Activated naive CD8-positive, alpha-beta T cell treated with anti-CD3 and anti-CD28 coated beads for 36 hours (primary cell): ENCODE results near the gene KLHDC7B. TPM values are rescaled to one million over a fixed set of nuclear protein-coding genes. Genes with fewer than 3 reads are reported as not detected.

Experiments used
- DNase-seq: peaks from one replicate; pipeline ENCODE4 v3.0.0; 2021
- H3K27ac Mint-ChIP-seq: one replicate; pipeline ENCODE4 v1.8.0; 2022; ENCODE audit warnings: mild to moderate bottlenecking, moderate library complexity, mixed read lengths
- H3K27me3 Mint-ChIP-seq: one replicate; pipeline ENCODE4 v1.8.0; 2022; ENCODE audit warnings: mild to moderate bottlenecking, mixed read lengths
- H3K36me3 Mint-ChIP-seq: one replicate; pipeline ENCODE4 v1.8.0; 2021; ENCODE audit warnings: mild to moderate bottlenecking, mixed read lengths
- H3K4me1 Mint-ChIP-seq: one replicate; pipeline ENCODE4 v1.8.0; 2021; ENCODE audit warnings: mixed read lengths
- H3K4me3 Mint-ChIP-seq: one replicate; pipeline ENCODE4 v1.8.0; 2022; ENCODE audit warnings: mild to moderate bottlenecking, moderate library complexity, mixed read lengths
- H3K9me3 Mint-ChIP-seq: one replicate; pipeline ENCODE4 v1.8.0; 2022; ENCODE audit warnings: mixed read lengths
- total RNA-seq, 2 experiments: library from RNA; stranded (reverse); gene quantifications; one replicate each; pipeline ENCODE4 v1.2.3, GENCODE V29; 2021

The KLHDC7B gene
- total RNA-seq, 2 experiments from 2014 or later: 15.1 to 15.9 TPM

GRCh38 chr22:50597097-50597496 lies 51.4 kb downstream of the KLHDC7B start:
- Mint-ChIP-seq H3K27ac (no peak overlapping the region), H3K9me3 (no peaks in the 10 kb centered on the region), H3K36me3 (no peaks in the 10 kb centered on the region), H3K4me3 (no peak overlapping the region), H3K27me3 (peaks cover 23% of the 10 kb centered on the region), H3K4me1 (peaks cover 7% of the 10 kb centered on the region)
- DNase-seq: no peak

GRCh38 chr22:50599816-50600455 lies 54.2 kb downstream of the KLHDC7B start:
- H3K9me3 Mint-ChIP-seq: no peaks in the 10 kb centered on the region
- H3K4me1 Mint-ChIP-seq: peaks cover 7% of the 10 kb centered on the region
- H3K27me3 Mint-ChIP-seq: peaks cover 40% of the 10 kb centered on the region
- H3K4me3 Mint-ChIP-seq: peak overlapping the region; percentile 29
- H3K36me3 Mint-ChIP-seq: no peaks in the 10 kb centered on the region
- H3K27ac Mint-ChIP-seq: no peak overlapping the region
- DNase-seq: peak; percentile 73

- peaks cover 46% of the 10 kb centered on the region for H3K27me3 Mint-ChIP-seq
- peaks cover 7% of the 10 kb centered on the region for H3K4me1 Mint-ChIP-seq
- H3K9me3 Mint-ChIP-seq: no peaks in the 10 kb centered on the region
- DNase-seq: no peak
- peak within 1 kb of the TSS; percentile 29 for H3K4me3 Mint-ChIP-seq
- no peaks in the 10 kb centered on the region for H3K36me3 Mint-ChIP-seq
- no peak within 1 kb of the TSS for H3K27ac Mint-ChIP-seq
Measured at GRCh38 chr22:50600538-50600937, 54.8 kb downstream of the KLHDC7B start, which contains the start of gene MAPK8IP2. Gene MAPK8IP2 (plus strand): TSS chr22:50600793. CDS start chr22:50600819, 26 bp downstream.

Other genes starting within 250 kb of the KLHDC7B start
- 10 to 100 TPM; 16.1 to 16.8 TPM for gene PLXNB2, start 238.3 kb upstream of the KLHDC7B start, total RNA-seq
- gene DENND6B, start 218.9 kb upstream of the KLHDC7B start, total RNA-seq: 1 to 10 TPM; 4.2 to 4.7 TPM
- 10 to 100 TPM; 38.3 to 41.2 TPM for gene PPP6R2, start 202.6 kb upstream of the KLHDC7B start, total RNA-seq
- 100 to 1,000 TPM; 101 to 102 TPM for gene SBF1, start 70.9 kb upstream of the KLHDC7B start, total RNA-seq
- gene ADM2, start 64.4 kb upstream of the KLHDC7B start, total RNA-seq: 1 to 10 TPM; 6.7 to 7.5 TPM
- gene MIOX, start 59.0 kb upstream of the KLHDC7B start, total RNA-seq: under 1 TPM in 1 of 2 experiments, not detected in 1; 0.29 TPM
- gene LMF2, start 38.2 kb upstream of the KLHDC7B start, total RNA-seq: 10 to 100 TPM; 59.3 to 62.6 TPM
- gene NCAPH2, start 37.7 kb upstream of the KLHDC7B start, total RNA-seq: 100 to 1,000 TPM; 143 to 152 TPM
- gene SCO2, start 20.3 kb upstream of the KLHDC7B start, total RNA-seq: 1 to 10 TPM; 5.0 to 6.0 TPM
- 10 to 100 TPM; 75.7 to 76.8 TPM for gene TYMP, start 15.9 kb upstream of the KLHDC7B start, total RNA-seq
- 1 to 10 TPM; 1.3 to 1.9 TPM for gene SYCE3, start 17.0 kb downstream of the KLHDC7B start, total RNA-seq
- gene CPT1B, start 32.5 kb downstream of the KLHDC7B start, total RNA-seq: 10 to 100 TPM; 33.6 to 33.7 TPM
- 10 to 100 TPM; 57.3 to 60.3 TPM for gene CHKB, start 37.0 kb downstream of the KLHDC7B start, total RNA-seq
- gene MAPK8IP2, start 54.9 kb downstream of the KLHDC7B start, total RNA-seq: under 1 TPM; 0.16 to 0.21 TPM
- gene ARSA, start 82.3 kb downstream of the KLHDC7B start, total RNA-seq: 10 to 100 TPM; 12.6 to 13.5 TPM
- under 1 TPM; 0.27 to 0.30 TPM for gene SHANK3, start 126.9 kb downstream of the KLHDC7B start, total RNA-seq
- not detected for gene ACR, start 192.3 kb downstream of the KLHDC7B start, total RNA-seq
- 10 to 100 TPM; 21.1 to 25.2 TPM for gene RABL2B, start 237.7 kb downstream of the KLHDC7B start, total RNA-seq